A673 (cell line): ENCODE measurements around the gene CHAD. TPM values are rescaled to one million over a fixed set of nuclear protein-coding genes. Genes with fewer than 3 reads are reported as not detected.

Experiments
- Bru-seq: library from RNA; stranded (reverse); fragments of 400-500 nt; gene quantifications from one replicate; lab custom pipeline; 2021; lab: Mats Ljungman, UMichigan
- BruChase-seq, 2 experiments: library from RNA; stranded (reverse); fragments of 400-500 nt; gene quantifications; one replicate each; lab custom pipeline; 2021; lab: Mats Ljungman, UMichigan
- BruUV-seq: library from RNA; stranded (reverse); fragments of 400-500 nt; replicated peaks from 2 replicates; lab custom pipeline; 2021; lab: Mats Ljungman, UMichigan
- CTCF ChIA-PET: fragments of 300-600 bp; sonication (Branson Sonifier 250); formaldehyde crosslinking; loops from one replicate; lab custom pipeline; 2022; ENCODE audit warnings: antibody characterized with exemption; lab: Charles Lee
- POLR2A ChIA-PET: fragments of 300-600 bp; sonication (Branson Sonifier 250); formaldehyde crosslinking; loops from one replicate; lab custom pipeline; 2022; ENCODE audit warnings: antibody characterized with exemption; ENCODE audit not compliant: low non-redundant PET; lab: Charles Lee
- DNase-seq: peaks from one replicate; pipeline ENCODE4 v3.0.0-alpha.2; 2015; ENCODE audit warnings: low spot score
- H3K27ac ChIP-seq: fragments of 200-600 bp; sonication (generic); 2 replicates; pipeline ENCODE4 v1.5.1; 2016; ENCODE audit warnings: mixed run types, low read depth, mild to moderate bottlenecking, mixed read lengths, antibody characterized with exemption, low read length; ENCODE audit not compliant: poor library complexity, severe bottlenecking
- H3K27me3 ChIP-seq: fragments of 200-600 bp; sonication (generic); replicated peaks from 2 replicates; pipeline ENCODE4 v1.6.1; 2017; ENCODE audit warnings: mixed run types, low read depth, mild to moderate bottlenecking, mixed read lengths, antibody characterized with exemption, low read length; ENCODE audit not compliant: insufficient read depth, poor library complexity
- H3K36me3 ChIP-seq: fragments of 200-600 bp; sonication (generic); 2 replicates; pipeline ENCODE4 v1.6.1; 2016; ENCODE audit warnings: mixed run types, mild to moderate bottlenecking, mixed read lengths, antibody characterized with exemption, low read length; ENCODE audit not compliant: insufficient read depth, poor library complexity, severe bottlenecking
- H3K4me1 ChIP-seq: fragments of 200-600 bp; sonication (generic); 2 replicates; pipeline ENCODE4 v1.6.1; 2017; ENCODE audit warnings: mixed run types, mild to moderate bottlenecking, mixed read lengths, antibody characterized with exemption, low read length; ENCODE audit not compliant: insufficient read depth, poor library complexity, severe bottlenecking
- H3K4me3 ChIP-seq: fragments of 200-600 bp; sonication (generic); 2 replicates; pipeline ENCODE4 v1.5.1; 2016; ENCODE audit warnings: low read depth, mixed run types, mild to moderate bottlenecking, mixed read lengths, low read length; ENCODE audit not compliant: poor library complexity, severe bottlenecking
- H3K9me3 ChIP-seq: fragments of 200-600 bp; sonication (generic); 2 replicates; pipeline ENCODE4 v1.6.1; 2016; ENCODE audit warnings: mixed run types, low read depth, mild to moderate bottlenecking, mixed read lengths, antibody characterized with exemption, low read length; ENCODE audit not compliant: poor library complexity, severe bottlenecking
- EZH2 ChIP-seq: fragments of 200-600 bp; sonication (generic); IDR thresholded peaks from 2 replicates; pipeline ENCODE4 v1.6.1; 2017; ENCODE audit warnings: borderline replicate concordance, low read depth, mild to moderate bottlenecking, mixed read lengths, antibody characterized with exemption, low read length; ENCODE audit not compliant: poor library complexity, severe bottlenecking
- intact Hi-C: fragments of 100-400 bp; cut with micrococcal nuclease; formaldehyde crosslinking; loops from one replicate; pipeline ENCODE4 v1.10.0; 2022; ENCODE audit not compliant: unreplicated experiment
- long read RNA-seq: library from polyadenylated mRNA; stranded (forward); transcript quantifications from one replicate; pipeline ENCODE4 v2.0.0, GENCODE V29; 2022
- total RNA-seq: library from RNA; stranded (reverse); gene quantifications from 2 replicates; pipeline ENCODE4 v1.2.3, GENCODE V29; 2021
- TF ChIP-seq, protein P1 (sequence below): fragments of 300-800, 200-600 bp; sonication (generic); conservative IDR thresholded peaks from 2 replicates; pipeline ENCODE4 v1.5.1; 2017; ENCODE audit warnings: low read depth, mild to moderate bottlenecking, antibody characterized with exemption, low read length, moderate library complexity, mixed read lengths

The CHAD gene, protein sequence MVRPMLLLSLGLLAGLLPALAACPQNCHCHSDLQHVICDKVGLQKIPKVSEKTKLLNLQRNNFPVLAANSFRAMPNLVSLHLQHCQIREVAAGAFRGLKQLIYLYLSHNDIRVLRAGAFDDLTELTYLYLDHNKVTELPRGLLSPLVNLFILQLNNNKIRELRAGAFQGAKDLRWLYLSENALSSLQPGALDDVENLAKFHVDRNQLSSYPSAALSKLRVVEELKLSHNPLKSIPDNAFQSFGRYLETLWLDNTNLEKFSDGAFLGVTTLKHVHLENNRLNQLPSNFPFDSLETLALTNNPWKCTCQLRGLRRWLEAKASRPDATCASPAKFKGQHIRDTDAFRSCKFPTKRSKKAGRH
- total RNA-seq = 0.17 TPM in 1 of 2 replicates, not detected in the other
- Bru-seq, nascent RNA = not detected
- not detected for BruChase-seq, experiment 1, labeled RNA remaining after a 2-hour chase
- BruChase-seq, experiment 2, labeled RNA remaining after a 6-hour chase = not detected
- long read RNA-seq = 0 reads

DNA sequence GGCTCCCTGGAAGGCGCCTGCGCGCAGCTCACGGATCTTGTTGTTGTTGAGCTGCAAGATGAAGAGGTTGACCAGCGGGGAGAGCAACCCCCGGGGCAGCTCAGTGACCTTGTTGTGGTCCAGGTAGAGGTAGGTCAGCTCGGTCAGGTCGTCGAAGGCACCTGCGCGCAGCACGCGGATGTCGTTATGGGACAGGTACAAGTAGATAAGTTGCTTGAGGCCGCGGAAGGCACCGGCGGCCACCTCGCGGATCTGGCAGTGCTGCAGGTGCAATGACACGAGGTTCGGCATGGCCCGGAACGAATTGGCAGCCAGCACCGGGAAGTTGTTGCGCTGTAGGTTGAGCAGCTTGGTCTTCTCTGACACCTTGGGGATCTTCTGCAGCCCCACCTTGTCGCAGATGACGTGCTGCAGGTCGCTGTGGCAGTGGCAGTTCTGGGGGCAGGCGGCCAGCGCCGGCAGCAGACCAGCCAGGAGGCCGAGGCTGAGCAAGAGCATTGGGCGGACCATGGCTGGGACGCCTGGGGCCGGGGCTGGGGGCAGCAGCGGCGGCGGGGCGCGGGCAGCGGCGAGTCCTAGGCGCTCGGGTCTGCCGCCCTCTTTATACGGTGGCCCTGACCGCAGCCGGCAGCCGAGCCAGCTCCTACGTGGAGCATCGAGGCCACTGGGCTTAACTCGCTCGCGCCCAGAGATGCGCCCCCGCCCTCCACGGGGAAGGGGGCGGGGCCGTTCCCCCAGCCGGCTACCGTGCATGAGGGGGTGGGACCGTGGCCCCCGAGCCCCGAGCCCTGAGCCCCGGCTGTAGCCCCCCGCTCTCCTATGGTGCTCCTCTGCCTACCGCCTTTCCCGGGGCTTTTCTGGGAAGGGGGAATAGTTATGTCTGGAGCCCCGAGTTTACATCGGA, at the start of gene CHAD:
CHAD (minus strand) TSS at position 577 of the 904 bp plus-strand sequence; CDS start at position 510, 67 bp downstream.
- TF ChIP-seq EZH2 = peak; percentile 38
- TF ChIP-seq, protein P1, sequence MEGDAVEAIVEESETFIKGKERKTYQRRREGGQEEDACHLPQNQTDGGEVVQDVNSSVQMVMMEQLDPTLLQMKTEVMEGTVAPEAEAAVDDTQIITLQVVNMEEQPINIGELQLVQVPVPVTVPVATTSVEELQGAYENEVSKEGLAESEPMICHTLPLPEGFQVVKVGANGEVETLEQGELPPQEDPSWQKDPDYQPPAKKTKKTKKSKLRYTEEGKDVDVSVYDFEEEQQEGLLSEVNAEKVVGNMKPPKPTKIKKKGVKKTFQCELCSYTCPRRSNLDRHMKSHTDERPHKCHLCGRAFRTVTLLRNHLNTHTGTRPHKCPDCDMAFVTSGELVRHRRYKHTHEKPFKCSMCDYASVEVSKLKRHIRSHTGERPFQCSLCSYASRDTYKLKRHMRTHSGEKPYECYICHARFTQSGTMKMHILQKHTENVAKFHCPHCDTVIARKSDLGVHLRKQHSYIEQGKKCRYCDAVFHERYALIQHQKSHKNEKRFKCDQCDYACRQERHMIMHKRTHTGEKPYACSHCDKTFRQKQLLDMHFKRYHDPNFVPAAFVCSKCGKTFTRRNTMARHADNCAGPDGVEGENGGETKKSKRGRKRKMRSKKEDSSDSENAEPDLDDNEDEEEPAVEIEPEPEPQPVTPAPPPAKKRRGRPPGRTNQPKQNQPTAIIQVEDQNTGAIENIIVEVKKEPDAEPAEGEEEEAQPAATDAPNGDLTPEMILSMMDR = no peak
- intact Hi-C loops = no loop called here
- peak within 1 kb of the TSS; percentile 44 for H3K4me3 ChIP-seq
- no peaks in the 10 kb centered on the region for H3K9me3 ChIP-seq
- BruUV-seq = no TSS peak
- CTCF ChIA-PET = interaction anchor here (0.6 kb wide), 1 partner anchor 21 kb away, joined by 4 read pairs; no protein-coding TSS in a partner anchor
- POLR2A ChIA-PET = no interaction called here
- no peak for DNase-seq
- H3K4me1 ChIP-seq = peaks cover 11% of the 10 kb centered on the region
- H3K36me3 ChIP-seq = no peaks in the 10 kb centered on the region
- H3K27me3 ChIP-seq = peaks cover 23% of the 10 kb centered on the region
- no peak within 1 kb of the TSS for H3K27ac ChIP-seq

DNA sequence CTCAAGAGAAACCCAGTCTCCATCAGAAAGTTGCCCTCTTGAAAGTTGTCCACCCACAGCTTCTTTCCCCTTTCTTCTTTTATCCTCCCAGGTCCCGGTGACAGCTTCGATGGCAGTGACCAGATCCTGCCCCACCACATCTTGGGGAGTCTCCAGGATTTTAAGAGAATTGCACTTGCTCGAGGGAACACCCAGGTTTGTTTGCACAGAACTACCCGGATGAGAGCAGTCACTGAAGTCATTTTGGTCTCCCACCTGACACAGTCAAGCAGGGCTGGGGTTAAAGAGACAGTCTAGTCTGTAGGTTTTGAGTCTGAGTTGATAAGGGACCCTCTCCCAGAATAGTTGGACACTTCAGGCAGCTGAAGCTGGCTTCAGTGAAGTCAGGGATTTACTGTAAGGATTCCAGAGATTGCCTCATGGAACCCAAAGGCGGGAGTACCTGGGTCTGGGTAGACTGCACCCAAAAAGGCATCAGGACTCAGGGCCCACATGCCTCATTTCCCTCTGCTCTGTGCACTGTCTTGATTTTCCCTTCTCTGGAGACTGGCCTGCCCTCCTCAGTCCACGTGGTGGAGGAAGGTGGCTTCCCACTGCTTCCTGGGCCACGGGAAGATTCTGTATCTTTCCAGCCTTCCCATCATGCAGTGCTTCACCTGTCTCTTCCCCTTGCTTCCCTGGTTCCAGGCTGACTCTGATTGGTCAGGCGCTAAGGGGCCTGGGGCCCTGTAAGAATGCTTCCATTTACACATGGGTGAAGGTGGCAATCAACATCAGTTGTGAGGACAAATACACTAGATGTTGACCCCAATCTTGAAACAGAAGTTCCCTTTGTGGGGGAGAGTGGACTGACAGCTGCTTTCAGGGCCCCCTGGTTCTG, 49.1 kb upstream of the CHAD start:
- POLR2A ChIA-PET = no interaction called here
- no TSS peak for BruUV-seq
- intact Hi-C loops = no loop called here
- no peaks in the 10 kb centered on the region for H3K4me1 ChIP-seq
- H3K27ac ChIP-seq = no peak overlapping the region
- no peaks in the 10 kb centered on the region for H3K27me3 ChIP-seq
- DNase-seq = no peak
- no peak overlapping the region for H3K4me3 ChIP-seq
- TF ChIP-seq, protein P1 = no peak
- no peak for TF ChIP-seq EZH2
- no peaks in the 10 kb centered on the region for H3K36me3 ChIP-seq
- CTCF ChIA-PET = no interaction called here
- H3K9me3 ChIP-seq = no peaks in the 10 kb centered on the region
